K562 (cell line): ENCODE results near the gene UBE2M. TPM values are rescaled to one million over a fixed set of nuclear protein-coding genes. Genes with fewer than 3 reads are reported as not detected.

Experiments used
- CBX2 ChIP-seq: fragments of 200-600 bp; sonication (generic); IDR thresholded peaks from one replicate; pipeline ENCODE4 v1.6.1; 2012; ENCODE audit warnings: mild to moderate bottlenecking, low read length, inconsistent platforms; ENCODE audit not compliant: insufficient read depth, poor library complexity, severe bottlenecking
- CHD1 ChIP-seq: fragments of 200-600 bp; sonication (generic); IDR thresholded peaks from one replicate; pipeline ENCODE4 v1.6.1; 2012; ENCODE audit warnings: mild to moderate bottlenecking, moderate library complexity, low read length, inconsistent platforms
- HIVEP1 ChIP-seq: fragments of 250-450 bp; sonication (Bioruptor Pico); IDR thresholded peaks from 2 replicates; pipeline ENCODE4 v1.4.0; 2020; ENCODE audit warnings: mild to moderate bottlenecking
- HNRNPLL ChIP-seq: fragments of 200-400 bp; formaldehyde crosslinking; IDR thresholded peaks from 2 replicates; pipeline ENCODE4 v1.6.1; 2017; ENCODE audit warnings: low read length, low read depth, mild to moderate bottlenecking; ENCODE audit not compliant: poor library complexity, severe bottlenecking
- IRF9 ChIP-seq: fragments of 450-650 bp; IDR thresholded peaks from 2 replicates; pipeline ENCODE4 v1.6.1; 2016; ENCODE audit warnings: missing biosample characterization, missing genetic modification characterization
- KLF16 ChIP-seq: IDR thresholded peaks from 2 replicates; pipeline ENCODE4 v1.6.1; 2016; ENCODE audit warnings: antibody characterized with exemption
- NR2C1 ChIP-seq, 2 experiments: fragments of 450-650 bp; IDR thresholded peaks; 2 replicates each; pipeline ENCODE4 v1.6.1; 2017; ENCODE audit warnings: mild to moderate bottlenecking in 2 of 2, antibody characterized with exemption in 1 of 2, inconsistent platforms in 1 of 2, missing compliant biosample characterization in 1 of 2, missing genetic modification characterization in 1 of 2
- PHB2 ChIP-seq: fragments of 450-650 bp; IDR thresholded peaks from 2 replicates; pipeline ENCODE4 v1.6.1; 2017; ENCODE audit warnings: low read depth
- SOX6 ChIP-seq: fragments of 450-650 bp; IDR thresholded peaks from 2 replicates; pipeline ENCODE4 v1.6.1; 2014; ENCODE audit warnings: mild to moderate bottlenecking
- SRSF1 ChIP-seq: fragments of 200-400 bp; formaldehyde crosslinking; IDR thresholded peaks from 2 replicates; pipeline ENCODE4 v1.6.1; 2017; ENCODE audit warnings: mild to moderate bottlenecking, low read depth, low read length, moderate library complexity
- SRSF7 ChIP-seq: fragments of 200-400 bp; formaldehyde crosslinking; optimal IDR thresholded peaks from 2 replicates; pipeline ENCODE3; 2017; ENCODE audit warnings: mild to moderate bottlenecking, low read depth, low read length
- ZFX ChIP-seq: sonication (generic); formaldehyde crosslinking; IDR thresholded peaks from 2 replicates; pipeline ENCODE4 v1.8.0; 2022; ENCODE audit warnings: mild to moderate bottlenecking, missing genetic modification reagents, moderate library complexity
- ZZZ3 ChIP-seq: fragments of 450-650 bp; IDR thresholded peaks from 2 replicates; pipeline ENCODE4 v1.6.1; 2016; ENCODE audit warnings: antibody characterized with exemption, mild to moderate bottlenecking, moderate library complexity
- polyA plus RNA-seq, 8 experiments: library from polyadenylated mRNA; depleted of rRNA in 4 of 8; stranded (reverse) in 5 of 8; unstranded in 3 of 8; fragments of >200 nt; fragmentation: Nextera tagmentation in 2 of 8; fragmentation: Illumina TruSeq in 1 of 8; extraction: Ambion mirVana in 2 of 8; extraction: Trizol in 1 of 8; gene quantifications; 2 replicates each; pipeline versions ENCODE4 v1.2.1 to v1.2.3, GENCODE V29; 2011 to 2014; ENCODE audit warnings: inconsistent platforms in 1 of 8, missing spikeins in 1 of 8
- total RNA-seq, 7 experiments: library from RNA; depleted of rRNA in 6 of 7; stranded (reverse); fragments of >200 nt in 6 of 7; fragmentation: Illumina TruSeq in 2 of 7; extraction: Trizol in 2 of 7; gene quantifications; 2 replicates each; pipeline versions ENCODE4 v1.2.1 to v1.2.3, GENCODE V29; 2011 to 2021; ENCODE audit warnings: low replicate concordance in 1 of 7
- TF ChIP-seq, protein P1 (sequence below): IDR thresholded peaks from 2 replicates; pipeline ENCODE4 v1.6.1; 2011; ENCODE audit warnings: borderline replicate concordance, low read depth, mild to moderate bottlenecking, moderate library complexity, low read length; ENCODE audit not compliant: insufficient read depth, poor library complexity, severe bottlenecking
- TF ChIP-seq, protein P2 (sequence below): IDR thresholded peaks from 2 replicates; pipeline ENCODE4 v1.6.1; 2016; ENCODE audit warnings: missing genetic modification characterization, missing compliant biosample characterization
- TF ChIP-seq, protein P3 (sequence below): sonication (generic); formaldehyde crosslinking; IDR thresholded peaks from 2 replicates; pipeline ENCODE4 v1.8.0; 2022; ENCODE audit warnings: missing genetic modification reagents, mild to moderate bottlenecking, borderline replicate concordance

Gene UBE2M
- total and polyA plus RNA-seq, 9 of the 15 experiments (the other 6 are each of a cell fraction or from before 2014, with no cell fraction given) = 0.92 to 163 (median 85.7) TPM

- TF ChIP-seq, protein P1, sequence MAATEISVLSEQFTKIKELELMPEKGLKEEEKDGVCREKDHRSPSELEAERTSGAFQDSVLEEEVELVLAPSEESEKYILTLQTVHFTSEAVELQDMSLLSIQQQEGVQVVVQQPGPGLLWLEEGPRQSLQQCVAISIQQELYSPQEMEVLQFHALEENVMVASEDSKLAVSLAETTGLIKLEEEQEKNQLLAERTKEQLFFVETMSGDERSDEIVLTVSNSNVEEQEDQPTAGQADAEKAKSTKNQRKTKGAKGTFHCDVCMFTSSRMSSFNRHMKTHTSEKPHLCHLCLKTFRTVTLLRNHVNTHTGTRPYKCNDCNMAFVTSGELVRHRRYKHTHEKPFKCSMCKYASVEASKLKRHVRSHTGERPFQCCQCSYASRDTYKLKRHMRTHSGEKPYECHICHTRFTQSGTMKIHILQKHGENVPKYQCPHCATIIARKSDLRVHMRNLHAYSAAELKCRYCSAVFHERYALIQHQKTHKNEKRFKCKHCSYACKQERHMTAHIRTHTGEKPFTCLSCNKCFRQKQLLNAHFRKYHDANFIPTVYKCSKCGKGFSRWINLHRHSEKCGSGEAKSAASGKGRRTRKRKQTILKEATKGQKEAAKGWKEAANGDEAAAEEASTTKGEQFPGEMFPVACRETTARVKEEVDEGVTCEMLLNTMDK = peak; percentile 10
- TF ChIP-seq ZFX (CRISPR knock-in tag) (peak; percentile 87), SRSF7 (no peak), SOX6 (peak; percentile 61), PHB2 (no peak), ZZZ3 (no peak), NR2C1 (IDR thresholded peaks at IDR 0.05) (peak; percentile 99), NR2C1 (tag; IDR thresholded peaks at IDR 0.05) (peak; percentile 99), CBX2 (no peak), SRSF1 (no peak), KLF16 (no peak), CHD1 (peak; percentile 48), HIVEP1 (CRISPR knock-in tag) (no peak), HNRNPLL (peak; percentile 76), IRF9 (tag) (no peak)
- TF ChIP-seq, protein P2, sequence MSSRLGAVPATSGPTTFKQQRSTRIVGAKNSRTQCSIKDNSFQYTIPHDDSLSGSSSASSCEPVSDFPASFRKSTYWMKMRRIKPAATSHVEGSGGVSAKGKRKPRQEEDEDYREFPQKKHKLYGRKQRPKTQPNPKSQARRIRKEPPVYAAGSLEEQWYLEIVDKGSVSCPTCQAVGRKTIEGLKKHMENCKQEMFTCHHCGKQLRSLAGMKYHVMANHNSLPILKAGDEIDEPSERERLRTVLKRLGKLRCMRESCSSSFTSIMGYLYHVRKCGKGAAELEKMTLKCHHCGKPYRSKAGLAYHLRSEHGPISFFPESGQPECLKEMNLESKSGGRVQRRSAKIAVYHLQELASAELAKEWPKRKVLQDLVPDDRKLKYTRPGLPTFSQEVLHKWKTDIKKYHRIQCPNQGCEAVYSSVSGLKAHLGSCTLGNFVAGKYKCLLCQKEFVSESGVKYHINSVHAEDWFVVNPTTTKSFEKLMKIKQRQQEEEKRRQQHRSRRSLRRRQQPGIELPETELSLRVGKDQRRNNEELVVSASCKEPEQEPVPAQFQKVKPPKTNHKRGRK = no peak
- TF ChIP-seq, protein P3, sequence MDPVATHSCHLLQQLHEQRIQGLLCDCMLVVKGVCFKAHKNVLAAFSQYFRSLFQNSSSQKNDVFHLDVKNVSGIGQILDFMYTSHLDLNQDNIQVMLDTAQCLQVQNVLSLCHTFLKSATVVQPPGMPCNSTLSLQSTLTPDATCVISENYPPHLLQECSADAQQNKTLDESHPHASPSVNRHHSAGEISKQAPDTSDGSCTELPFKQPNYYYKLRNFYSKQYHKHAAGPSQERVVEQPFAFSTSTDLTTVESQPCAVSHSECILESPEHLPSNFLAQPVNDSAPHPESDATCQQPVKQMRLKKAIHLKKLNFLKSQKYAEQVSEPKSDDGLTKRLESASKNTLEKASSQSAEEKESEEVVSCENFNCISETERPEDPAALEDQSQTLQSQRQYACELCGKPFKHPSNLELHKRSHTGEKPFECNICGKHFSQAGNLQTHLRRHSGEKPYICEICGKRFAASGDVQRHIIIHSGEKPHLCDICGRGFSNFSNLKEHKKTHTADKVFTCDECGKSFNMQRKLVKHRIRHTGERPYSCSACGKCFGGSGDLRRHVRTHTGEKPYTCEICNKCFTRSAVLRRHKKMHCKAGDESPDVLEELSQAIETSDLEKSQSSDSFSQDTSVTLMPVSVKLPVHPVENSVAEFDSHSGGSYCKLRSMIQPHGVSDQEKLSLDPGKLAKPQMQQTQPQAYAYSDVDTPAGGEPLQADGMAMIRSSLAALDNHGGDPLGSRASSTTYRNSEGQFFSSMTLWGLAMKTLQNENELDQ = no peak
Measured at GRCh38 chr19:58554494-58555368, 3.7 kb downstream of the UBE2M start, which contains the start of gene CHMP2A (continued).
